Choroid plexus epithelial cell (primary cell): ENCODE measurements around the gene OSBPL1A.

ENCODE experiments used
- DNase-seq: peaks from one replicate; pipeline ENCODE4 v3.0.0-alpha.2; 2010; ENCODE audit warnings: low read depth
- H3K4me3 ChIP-seq: 2 replicates; pipeline ENCODE4 v1.5.1; 2011; ENCODE audit warnings: low read depth, mild to moderate bottlenecking, control low read depth, low read length, moderate library complexity
- CTCF ChIP-seq: conservative IDR thresholded peaks from 2 replicates; pipeline ENCODE4 v1.5.1; 2011; ENCODE audit warnings: low read depth, mild to moderate bottlenecking, control low read depth, inconsistent platforms, low read length, moderate library complexity

The OSBPL1A gene

GRCh38 chr18:24142376-24142775 is 255.2 kb downstream of the OSBPL1A start:
- DNase-seq = no peak
- TF ChIP-seq CTCF = no peak
- no peak overlapping the region for H3K4me3 ChIP-seq

- no peak overlapping the region for H3K4me3 ChIP-seq
- TF ChIP-seq CTCF = no peak
- no peak for DNase-seq
Measured at GRCh38 chr18:24140697-24141096, 256.9 kb downstream of the OSBPL1A start.

DNA sequence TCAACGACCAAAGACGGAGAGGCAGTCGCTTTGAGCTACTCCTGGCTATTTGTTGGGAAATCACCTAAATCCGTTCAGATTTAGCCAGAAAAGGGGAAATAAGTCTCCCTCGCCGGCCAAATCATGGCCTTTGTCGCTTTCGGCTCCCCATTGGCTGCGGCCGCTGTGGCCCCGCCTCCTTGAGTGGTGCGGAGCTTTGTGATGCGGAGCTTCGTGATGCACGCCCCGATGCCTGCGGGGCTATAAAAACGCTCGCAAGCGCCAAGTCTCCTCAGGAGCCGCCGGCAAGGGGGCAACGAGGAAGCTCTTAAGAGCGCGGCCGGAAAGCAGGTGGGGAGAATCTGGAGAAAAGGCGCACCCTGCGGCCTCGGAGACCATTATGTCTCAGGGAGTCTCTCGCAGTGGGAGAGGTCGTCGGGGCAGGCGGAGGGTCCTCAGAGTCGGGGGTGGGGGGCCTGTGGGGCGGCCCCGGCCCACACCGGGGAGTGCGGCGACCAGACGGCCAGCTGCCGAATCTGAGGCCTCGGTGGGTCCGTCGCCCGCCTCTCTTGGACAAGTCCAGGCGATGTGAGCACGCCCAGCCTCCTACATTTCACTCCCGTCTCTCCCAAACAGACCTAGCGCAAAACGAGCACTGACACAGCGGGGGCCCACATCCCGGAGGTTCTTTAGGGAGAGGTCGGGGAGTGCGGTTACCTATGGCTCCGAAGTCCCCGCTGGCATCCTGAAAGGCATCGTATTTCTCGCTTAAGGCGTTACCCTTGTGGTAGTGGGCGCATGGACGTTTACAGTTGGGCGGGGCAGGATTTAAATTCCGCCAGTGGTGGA is 258.6 kb downstream of the OSBPL1A start, which contains the start of gene CABYR:
Gene CABYR (plus strand): TSS at position 274 of the 828 bp plus-strand sequence. CDS start 4,053 bp downstream, outside the sequence.
- DNase-seq = peak; percentile 87
- TF ChIP-seq CTCF = no peak
- peak within 1 kb of the TSS; percentile 72 for H3K4me3 ChIP-seq

- peak overlapping the region; percentile 72 for H3K4me3 ChIP-seq
- DNase-seq = no peak
- no peak for TF ChIP-seq CTCF
Measured at GRCh38 chr18:24138409-24138788, 259.2 kb downstream of the OSBPL1A start.

DNA sequence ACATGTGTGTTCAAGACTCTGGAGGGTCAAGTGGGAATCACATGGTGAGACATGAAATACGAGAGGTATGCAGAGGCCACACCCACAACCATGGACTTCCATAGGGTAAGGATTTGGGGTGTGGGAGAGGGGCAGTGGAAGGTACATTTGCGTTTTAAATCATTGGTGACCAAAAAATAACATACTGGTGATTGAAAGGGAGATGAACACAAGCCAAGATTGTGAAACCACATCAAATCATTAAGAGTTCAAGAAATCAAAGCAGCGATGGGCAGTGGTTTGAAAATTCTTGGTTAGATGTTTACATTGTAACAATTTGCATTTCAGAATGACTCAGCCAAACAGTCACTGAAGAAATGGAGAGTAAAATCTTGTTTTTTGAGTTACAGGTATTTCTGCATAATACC is 260.7 kb downstream of the OSBPL1A start:
- TF ChIP-seq CTCF = no peak
- DNase-seq = peak; percentile 21

DNA sequence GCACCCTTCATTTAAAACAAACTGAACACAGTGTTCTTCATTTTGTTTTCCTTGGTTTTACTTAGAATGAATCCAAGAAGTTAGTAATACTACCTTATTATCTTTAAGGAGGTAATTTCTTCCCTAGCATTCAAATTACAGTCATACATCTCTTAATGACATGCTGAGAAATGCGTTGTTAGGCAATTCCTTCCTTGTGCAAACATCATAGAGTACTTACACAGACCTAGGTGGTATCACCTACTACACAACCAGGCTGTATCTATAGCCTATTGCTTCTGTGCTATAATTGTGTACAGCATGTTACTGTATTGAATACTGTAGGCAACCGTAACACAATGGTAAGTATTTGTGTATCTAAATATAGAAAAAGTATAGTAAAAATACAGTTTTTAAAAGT is 267.1 kb downstream of the OSBPL1A start:
- no peak overlapping the region for H3K4me3 ChIP-seq
- DNase-seq = no peak
- TF ChIP-seq CTCF = no peak

More for the DNA sequence above, 260.7 kb downstream of the OSBPL1A start:
- H3K4me3 ChIP-seq = no peak overlapping the region

GRCh38 chr18:24128700-24129099 is 268.9 kb downstream of the OSBPL1A start:
- peak; percentile 33 for DNase-seq
- no peak for TF ChIP-seq CTCF
- H3K4me3 ChIP-seq = no peak overlapping the region
